Erythroblast (primary cell): ENCODE data around the gene CSF1R.

ENCODE experiments used
- DNase-seq, 2 experiments: peaks; one replicate each; lab custom pipeline; 2025; lab: John Stamatoyannopoulos, UW
- GATA1 ChIP-seq: IDR thresholded peaks from 2 replicates; pipeline ENCODE4 v1.6.1; 2011; ENCODE audit warnings: low read depth, mild to moderate bottlenecking, control low read depth, low read length, moderate library complexity
- POLR2A ChIP-seq: IDR thresholded peaks from 2 replicates; pipeline ENCODE4 v1.6.1; 2011; ENCODE audit warnings: mild to moderate bottlenecking, low read length

CSF1R gene

GRCh38 chr5:150124596-150124995 is 38.2 kb upstream of the CSF1R start:
- DNase-seq: no peak
- TF ChIP-seq POLR2A (no peak), GATA1 (no peak)

- DNase-seq: no peak
- TF ChIP-seq POLR2A (no peak), GATA1 (no peak)
Observed at GRCh38 chr5:150124111-150124557, 37.8 kb upstream of the CSF1R start.

- TF ChIP-seq GATA1 (no peak), POLR2A (no peak)
- no peak for DNase-seq
Observed at GRCh38 chr5:150123542-150123941, 37.2 kb upstream of the CSF1R start.

- TF ChIP-seq POLR2A: no peak
- no peak for TF ChIP-seq GATA1
- DNase-seq: no peak
Observed at GRCh38 chr5:150122536-150123481, 36.5 kb upstream of the CSF1R start.

GRCh38 chr5:150122158-150122510 is 35.8 kb upstream of the CSF1R start:
- peak; percentile 81 to 84 for DNase-seq
- no peak for TF ChIP-seq GATA1
- no peak for TF ChIP-seq POLR2A

- no peak for TF ChIP-seq GATA1
- TF ChIP-seq POLR2A: no peak
- DNase-seq: no peak
Observed at GRCh38 chr5:150121448-150122157, 35.2 kb upstream of the CSF1R start.

GRCh38 chr5:150120617-150121447 is 34.5 kb upstream of the CSF1R start:
- no peak for DNase-seq
- no peak for TF ChIP-seq GATA1
- no peak for TF ChIP-seq POLR2A

GRCh38 chr5:150120062-150120441 is 33.7 kb upstream of the CSF1R start:
- no peak for TF ChIP-seq POLR2A
- TF ChIP-seq GATA1: no peak

GRCh38 chr5:150119421-150120061 is 33.2 kb upstream of the CSF1R start:
- no peak for DNase-seq
- TF ChIP-seq POLR2A (no peak), GATA1 (no peak)

More at GRCh38 chr5:150120062-150120441, 33.7 kb upstream of the CSF1R start:
- DNase-seq: no peak

- no peak for DNase-seq
- no peak for TF ChIP-seq POLR2A
- TF ChIP-seq GATA1: no peak
Observed at GRCh38 chr5:150118561-150119229, 32.3 kb upstream of the CSF1R start.

GRCh38 chr5:150117945-150118560 is 31.7 kb upstream of the CSF1R start:
- TF ChIP-seq GATA1: no peak
- TF ChIP-seq POLR2A: no peak
- DNase-seq: no peak
